Activated CD4-positive, alpha-beta memory T cell treated with anti-CD3 and anti-CD28 coated beads for 36 hours (primary cell): Measurements from ENCODE around the gene KCNE3. TPM values are rescaled to one million over a fixed set of nuclear protein-coding genes. Genes with fewer than 3 reads are reported as not detected.

Experiments
- total RNA-seq, 2 experiments: library from RNA; stranded (reverse); gene quantifications; one replicate each; pipeline ENCODE4 v1.2.3, GENCODE V29; 2021

KCNE3 gene
- total RNA-seq, 2 experiments from 2014 or later: not detected

Other genes starting within 250 kb of the KCNE3 start
- not detected for gene P4HA3, start 155.9 kb downstream of the KCNE3 start, total RNA-seq
- 1 to 10 TPM; 7.0 to 7.2 TPM for gene PGM2L1, start 69.1 kb downstream of the KCNE3 start, total RNA-seq
- gene LIPT2, start 26.2 kb upstream of the KCNE3 start, total RNA-seq: 1 to 10 TPM; 3.0 to 3.3 TPM
- gene POLD3, start 125.0 kb upstream of the KCNE3 start, total RNA-seq: 10 to 100 TPM; 60.8 to 61.4 TPM